Measurements from ENCODE around the gene RAN. TPM values are rescaled to one million over a fixed set of nuclear protein-coding genes. Genes with fewer than 3 reads are reported as not detected.

The RAN gene
- total and polyA plus RNA-seq, 9 of the 15 experiments (the other 6 are each of a cell fraction or from before 2014, with no cell fraction given), result 1,687 to 3,820 (median 2,300) TPM

DNA sequence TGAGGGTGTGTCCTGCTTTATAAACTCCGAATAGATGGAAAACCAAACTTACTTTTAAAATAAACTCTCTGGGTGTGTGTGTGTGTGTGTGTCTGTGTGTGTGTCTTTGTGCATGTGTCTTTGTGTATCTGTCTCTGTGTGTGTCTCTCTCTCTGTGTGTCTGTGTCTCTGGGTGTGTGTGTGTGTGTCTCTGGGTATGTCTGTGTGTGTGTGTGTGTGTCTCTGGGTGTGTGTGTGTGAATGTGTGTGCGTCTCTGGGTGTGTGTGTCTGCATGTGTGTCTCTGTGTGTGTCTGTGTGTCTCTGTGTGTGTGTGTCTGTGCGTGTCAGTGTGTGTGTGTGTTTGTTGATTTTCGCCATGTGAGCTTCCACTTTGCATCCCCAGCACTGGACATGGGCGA, 9.2 kb downstream of the RAN start (continued):
- no peak for TF ChIP-seq MAZ (CRISPR knock-in tag; conservative IDR thresholded peaks at IDR 0.05 in 1 of 2, IDR thresholded peaks at IDR 0.05 in 1 of 2)
- TF ChIP-seq NFIX (CRISPR knock-in tag; IDR thresholded peaks at IDR 0.05; ENCODE audit: low read depth), result no peak
- TF ChIP-seq MTF1 (CRISPR knock-in tag; IDR thresholded peaks at IDR 0.05; ENCODE audit: borderline replicate concordance), result no peak
- TF ChIP-seq, protein P1, sequence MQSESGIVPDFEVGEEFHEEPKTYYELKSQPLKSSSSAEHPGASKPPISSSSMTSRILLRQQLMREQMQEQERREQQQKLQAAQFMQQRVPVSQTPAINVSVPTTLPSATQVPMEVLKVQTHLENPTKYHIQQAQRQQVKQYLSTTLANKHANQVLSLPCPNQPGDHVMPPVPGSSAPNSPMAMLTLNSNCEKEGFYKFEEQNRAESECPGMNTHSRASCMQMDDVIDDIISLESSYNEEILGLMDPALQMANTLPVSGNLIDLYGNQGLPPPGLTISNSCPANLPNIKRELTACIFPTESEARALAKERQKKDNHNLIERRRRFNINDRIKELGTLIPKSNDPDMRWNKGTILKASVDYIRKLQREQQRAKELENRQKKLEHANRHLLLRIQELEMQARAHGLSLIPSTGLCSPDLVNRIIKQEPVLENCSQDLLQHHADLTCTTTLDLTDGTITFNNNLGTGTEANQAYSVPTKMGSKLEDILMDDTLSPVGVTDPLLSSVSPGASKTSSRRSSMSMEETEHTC (IDR thresholded peaks at IDR 0.05), result no peak
- TF ChIP-seq DPF2 (IDR thresholded peaks at IDR 0.05), result peak; percentile 29; the same call in 1 of the 2 replicates
- peak; percentile 22 for TF ChIP-seq ARHGAP35 (IDR thresholded peaks at IDR 0.05; ENCODE audit: partially characterized antibody)
- TF ChIP-seq, protein P2, sequence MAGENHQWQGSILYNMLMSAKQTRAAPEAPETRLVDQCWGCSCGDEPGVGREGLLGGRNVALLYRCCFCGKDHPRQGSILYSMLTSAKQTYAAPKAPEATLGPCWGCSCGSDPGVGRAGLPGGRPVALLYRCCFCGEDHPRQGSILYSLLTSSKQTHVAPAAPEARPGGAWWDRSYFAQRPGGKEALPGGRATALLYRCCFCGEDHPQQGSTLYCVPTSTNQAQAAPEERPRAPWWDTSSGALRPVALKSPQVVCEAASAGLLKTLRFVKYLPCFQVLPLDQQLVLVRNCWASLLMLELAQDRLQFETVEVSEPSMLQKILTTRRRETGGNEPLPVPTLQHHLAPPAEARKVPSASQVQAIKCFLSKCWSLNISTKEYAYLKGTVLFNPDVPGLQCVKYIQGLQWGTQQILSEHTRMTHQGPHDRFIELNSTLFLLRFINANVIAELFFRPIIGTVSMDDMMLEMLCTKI (IDR thresholded peaks at IDR 0.05; ENCODE audit: partially characterized antibody), result no peak
- TF ChIP-seq, protein P3, sequence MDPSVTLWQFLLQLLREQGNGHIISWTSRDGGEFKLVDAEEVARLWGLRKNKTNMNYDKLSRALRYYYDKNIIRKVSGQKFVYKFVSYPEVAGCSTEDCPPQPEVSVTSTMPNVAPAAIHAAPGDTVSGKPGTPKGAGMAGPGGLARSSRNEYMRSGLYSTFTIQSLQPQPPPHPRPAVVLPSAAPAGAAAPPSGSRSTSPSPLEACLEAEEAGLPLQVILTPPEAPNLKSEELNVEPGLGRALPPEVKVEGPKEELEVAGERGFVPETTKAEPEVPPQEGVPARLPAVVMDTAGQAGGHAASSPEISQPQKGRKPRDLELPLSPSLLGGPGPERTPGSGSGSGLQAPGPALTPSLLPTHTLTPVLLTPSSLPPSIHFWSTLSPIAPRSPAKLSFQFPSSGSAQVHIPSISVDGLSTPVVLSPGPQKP (CRISPR knock-in tag; IDR thresholded peaks at IDR 0.05), result no peak
- TF ChIP-seq SP2 (IDR thresholded peaks at IDR 0.05; ENCODE audit: extremely low read depth, low read depth, low read length, poor library complexity, severe bottlenecking), result no peak
- TF ChIP-seq POLR2G (IDR thresholded peaks at IDR 0.05; ENCODE audit: low read depth, low read length), result no peak
- no peak for TF ChIP-seq LCOR (CRISPR knock-in tag; IDR thresholded peaks at IDR 0.05)
- TF ChIP-seq, protein P4, sequence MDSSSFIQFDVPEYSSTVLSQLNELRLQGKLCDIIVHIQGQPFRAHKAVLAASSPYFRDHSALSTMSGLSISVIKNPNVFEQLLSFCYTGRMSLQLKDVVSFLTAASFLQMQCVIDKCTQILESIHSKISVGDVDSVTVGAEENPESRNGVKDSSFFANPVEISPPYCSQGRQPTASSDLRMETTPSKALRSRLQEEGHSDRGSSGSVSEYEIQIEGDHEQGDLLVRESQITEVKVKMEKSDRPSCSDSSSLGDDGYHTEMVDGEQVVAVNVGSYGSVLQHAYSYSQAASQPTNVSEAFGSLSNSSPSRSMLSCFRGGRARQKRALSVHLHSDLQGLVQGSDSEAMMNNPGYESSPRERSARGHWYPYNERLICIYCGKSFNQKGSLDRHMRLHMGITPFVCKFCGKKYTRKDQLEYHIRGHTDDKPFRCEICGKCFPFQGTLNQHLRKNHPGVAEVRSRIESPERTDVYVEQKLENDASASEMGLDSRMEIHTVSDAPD (CRISPR knock-in tag; IDR thresholded peaks at IDR 0.05), result no peak

Data from K562 (cell line).